ENCODE results near the gene MARK2. TPM values are rescaled to one million over a fixed set of nuclear protein-coding genes. Genes with fewer than 3 reads are reported as not detected.

MARK2 gene
- total RNA-seq, 2 experiments from 2014 or later: 18.4 to 21.0 TPM

DNA sequence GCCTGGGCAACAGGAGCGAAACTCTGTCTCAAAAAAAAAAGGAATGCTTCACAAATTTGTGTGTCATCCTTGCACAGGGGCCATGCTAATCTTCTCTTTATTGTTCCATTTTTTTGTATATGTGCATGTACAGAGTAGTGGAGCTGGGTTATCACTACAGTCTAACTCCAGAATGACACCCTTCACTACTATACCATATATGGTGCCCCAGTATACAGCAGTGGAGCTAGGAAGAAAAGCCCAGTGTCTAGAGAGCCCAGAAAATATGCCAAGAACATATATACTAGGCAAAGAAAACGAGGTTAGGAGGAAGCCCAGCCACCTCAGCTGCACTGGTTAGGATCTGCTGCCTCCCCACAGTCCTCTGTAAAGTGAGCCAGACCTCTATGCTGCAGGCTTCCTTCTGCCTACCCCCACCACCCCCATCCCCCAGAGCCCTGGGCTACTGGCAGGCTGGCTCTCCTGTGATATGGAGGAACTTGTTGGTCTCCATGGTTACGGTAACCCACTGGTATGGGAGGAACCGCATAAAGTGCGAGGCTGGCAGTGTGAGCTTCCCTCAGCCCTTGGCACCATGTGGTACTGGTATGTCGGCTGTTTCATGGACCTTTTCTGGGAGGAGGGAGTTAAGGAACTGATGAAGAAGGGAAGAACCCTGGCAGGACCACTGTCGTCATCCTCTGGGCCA, 43.8 kb downstream of the MARK2 start:
- H3K4me1 ChIP-seq (ENCODE audit: insufficient read depth, low read length): peaks cover 85% of the 10 kb centered on the region
- peaks cover 14% of the 10 kb centered on the region for H3K36me3 ChIP-seq (ENCODE audit: insufficient read depth, low read length)

DNA sequence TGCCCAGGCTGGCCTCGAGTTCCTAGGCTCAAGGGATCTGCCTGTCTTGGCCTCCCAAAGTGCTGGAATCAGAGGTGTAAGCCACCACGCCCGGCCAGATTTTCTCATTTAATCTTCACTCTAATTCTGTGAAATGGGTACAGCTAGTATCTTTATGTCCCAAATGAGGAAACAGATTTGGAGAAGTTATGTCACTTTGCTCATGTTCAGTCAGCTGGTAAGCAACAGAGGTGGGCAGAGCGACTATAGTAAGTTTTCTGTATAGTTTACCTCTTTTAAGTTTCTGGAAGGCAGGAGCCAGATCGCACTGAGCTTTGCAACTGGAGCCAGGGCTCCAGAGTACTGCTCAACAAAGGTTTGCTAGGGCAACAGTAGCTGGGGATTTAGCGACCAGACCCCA, 44.9 kb downstream of the MARK2 start:
- intact Hi-C loops (cut with DNase I, micrococcal nuclease): no loop called here
- peaks cover 16% of the 10 kb centered on the region for H3K36me3 Mint-ChIP-seq (ENCODE audit: low read depth)
- DNase-seq (no peak), ATAC-seq (ENCODE audit: poor library complexity) (no peak)
- H3K4me3 Mint-ChIP-seq: no peak overlapping the region
- no peak overlapping the region for H3K4me3 ChIP-seq (ENCODE audit: low read length)
- H3K27me3 ChIP-seq (ENCODE audit: control insufficient read depth in 1 of 2, insufficient read depth in 2 of 2, low read length in 2 of 2): no peaks in the 10 kb centered on the region
- TF ChIP-seq, protein P1, sequence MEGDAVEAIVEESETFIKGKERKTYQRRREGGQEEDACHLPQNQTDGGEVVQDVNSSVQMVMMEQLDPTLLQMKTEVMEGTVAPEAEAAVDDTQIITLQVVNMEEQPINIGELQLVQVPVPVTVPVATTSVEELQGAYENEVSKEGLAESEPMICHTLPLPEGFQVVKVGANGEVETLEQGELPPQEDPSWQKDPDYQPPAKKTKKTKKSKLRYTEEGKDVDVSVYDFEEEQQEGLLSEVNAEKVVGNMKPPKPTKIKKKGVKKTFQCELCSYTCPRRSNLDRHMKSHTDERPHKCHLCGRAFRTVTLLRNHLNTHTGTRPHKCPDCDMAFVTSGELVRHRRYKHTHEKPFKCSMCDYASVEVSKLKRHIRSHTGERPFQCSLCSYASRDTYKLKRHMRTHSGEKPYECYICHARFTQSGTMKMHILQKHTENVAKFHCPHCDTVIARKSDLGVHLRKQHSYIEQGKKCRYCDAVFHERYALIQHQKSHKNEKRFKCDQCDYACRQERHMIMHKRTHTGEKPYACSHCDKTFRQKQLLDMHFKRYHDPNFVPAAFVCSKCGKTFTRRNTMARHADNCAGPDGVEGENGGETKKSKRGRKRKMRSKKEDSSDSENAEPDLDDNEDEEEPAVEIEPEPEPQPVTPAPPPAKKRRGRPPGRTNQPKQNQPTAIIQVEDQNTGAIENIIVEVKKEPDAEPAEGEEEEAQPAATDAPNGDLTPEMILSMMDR (IDR thresholded peaks at IDR 0.05): no peak
- H3K27me3 Mint-ChIP-seq: no peaks in the 10 kb centered on the region
- H3K9me3 Mint-ChIP-seq: no peaks in the 10 kb centered on the region
- no peaks in the 10 kb centered on the region for H3K9me3 ChIP-seq (ENCODE audit: control insufficient read depth in 1 of 2, insufficient read depth in 1 of 2, low read length in 2 of 2)
- CTCF ChIA-PET: interaction anchor here (1.6 kb wide), 1 partner anchor 23 kb away, joined by 4 read pairs; no protein-coding TSS in a partner anchor
- H3K4me1 ChIP-seq (ENCODE audit: insufficient read depth, low read length): peaks cover 89% of the 10 kb centered on the region
- peak overlapping the region; percentile 85 for H3K27ac Mint-ChIP-seq
- POLR2A ChIA-PET: interaction anchor here (0.8 to 2.0 kb wide), 2 partner anchors 13 to 45 kb away, joined by 4 to 6 read pairs; partner anchors contain the start of gene MARK2
- peak overlapping the region; percentile 15 to 32 for H3K27ac ChIP-seq (ENCODE audit: low read depth in 1 of 2, low read length in 2 of 2)
- peaks cover 10% of the 10 kb centered on the region for H3K36me3 ChIP-seq (ENCODE audit: insufficient read depth, low read length)
- H3K4me1 Mint-ChIP-seq (ENCODE audit: low read depth): peaks cover 78% of the 10 kb centered on the region

More for the DNA sequence above, 43.8 kb downstream of the MARK2 start:
- Mint-ChIP-seq H3K4me3 (peak overlapping the region; percentile 42), H3K36me3 (ENCODE audit: low read depth) (peaks cover 16% of the 10 kb centered on the region), H3K9me3 (no peaks in the 10 kb centered on the region), H3K27me3 (no peaks in the 10 kb centered on the region), H3K4me1 (ENCODE audit: low read depth) (peaks cover 76% of the 10 kb centered on the region), H3K27ac (peak overlapping the region; percentile 85)
- no peak overlapping the region for H3K4me3 ChIP-seq (ENCODE audit: low read length)
- peak in 7 of 14 experiments; percentile 14 to 68 (median 38) for DNase-seq
- no peaks in the 10 kb centered on the region for H3K9me3 ChIP-seq (ENCODE audit: control insufficient read depth in 1 of 2, insufficient read depth in 1 of 2, low read length in 2 of 2)
- intact Hi-C loops (cut with DNase I, micrococcal nuclease): no loop called here
- TF ChIP-seq, protein P1 (IDR thresholded peaks at IDR 0.05): no peak
- ATAC-seq (ENCODE audit: poor library complexity): peak; percentile 78
- ChIA-PET CTCF (interaction anchor here (0.5 to 1.6 kb wide), 3 partner anchors 24 to 30 kb away, joined by 3 to 4 read pairs (median 3); no protein-coding TSS in a partner anchor), POLR2A (interaction anchor here (0.6 to 2.0 kb wide), 4 partner anchors 14 to 44 kb away, joined by 3 to 7 read pairs (median 5); partner anchors contain the start of gene MARK2)
- no peaks in the 10 kb centered on the region for H3K27me3 ChIP-seq (ENCODE audit: control insufficient read depth in 1 of 2, insufficient read depth in 2 of 2, low read length in 2 of 2)
- H3K27ac ChIP-seq (ENCODE audit: low read depth in 1 of 2, low read length in 2 of 2): no peak overlapping the region

DNA sequence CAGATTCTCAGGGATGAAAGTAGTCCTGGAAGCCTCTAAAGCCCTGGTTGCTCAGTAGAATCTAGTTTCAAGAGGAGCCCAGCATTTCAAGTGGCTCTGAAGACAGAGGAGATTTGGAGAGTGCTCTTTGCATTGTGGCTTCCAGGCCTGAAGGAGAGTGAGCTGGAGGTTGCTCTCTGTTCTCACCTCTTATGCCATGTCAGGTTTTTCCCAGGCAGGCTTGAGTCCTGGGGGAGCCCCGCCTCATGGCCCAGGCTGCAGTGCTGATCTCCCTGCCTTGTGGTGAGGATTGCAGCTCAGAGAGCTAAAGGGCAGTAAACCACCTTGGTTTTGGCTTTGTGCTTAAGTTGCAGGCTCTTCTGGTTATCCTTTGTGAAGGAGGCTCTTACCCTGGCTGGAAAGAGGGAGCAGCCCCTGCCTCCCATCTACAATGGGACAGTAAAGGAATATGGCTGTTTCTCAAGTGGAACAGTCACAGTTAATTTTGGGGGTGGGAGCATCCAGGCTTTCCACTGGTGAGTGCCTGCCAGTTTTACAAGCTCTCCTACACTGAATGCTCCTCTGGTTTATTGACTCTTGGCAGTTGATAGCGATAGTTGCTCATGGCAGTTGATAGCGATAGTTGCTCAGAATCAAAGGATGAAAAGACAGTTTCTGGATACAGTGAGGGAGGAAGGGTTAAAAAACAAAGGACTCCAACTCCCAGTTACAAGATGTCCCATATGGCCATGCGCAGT, 45.5 kb downstream of the MARK2 start:
- DNase-seq: no peak
- peaks cover 7% of the 10 kb centered on the region for H3K36me3 ChIP-seq (ENCODE audit: insufficient read depth, low read length)
- CTCF ChIA-PET: interaction anchor here (1.6 kb wide), 1 partner anchor 22 kb away, joined by 4 read pairs; no protein-coding TSS in a partner anchor
- POLR2A ChIA-PET: interaction anchor here (1.2 to 2.0 kb wide), 2 partner anchors 12 to 15 kb away, joined by 3 to 6 read pairs; no protein-coding TSS in a partner anchor
- peak overlapping the region; percentile 15 to 32 for H3K27ac ChIP-seq (ENCODE audit: low read depth in 1 of 2, low read length in 2 of 2)
- Mint-ChIP-seq H3K4me1 (ENCODE audit: low read depth) (peaks cover 78% of the 10 kb centered on the region), H3K27me3 (no peaks in the 10 kb centered on the region), H3K9me3 (no peaks in the 10 kb centered on the region), H3K36me3 (ENCODE audit: low read depth) (peaks cover 13% of the 10 kb centered on the region), H3K27ac (peak overlapping the region; percentile 85), H3K4me3 (no peak overlapping the region)
- intact Hi-C loops (cut with DNase I, micrococcal nuclease): no loop called here
- no peak for ATAC-seq (ENCODE audit: poor library complexity)
- TF ChIP-seq, protein P1 (IDR thresholded peaks at IDR 0.05): no peak
- no peak overlapping the region for H3K4me3 ChIP-seq (ENCODE audit: low read length)
- H3K9me3 ChIP-seq (ENCODE audit: control insufficient read depth in 1 of 2, insufficient read depth in 1 of 2, low read length in 2 of 2): no peaks in the 10 kb centered on the region
- no peaks in the 10 kb centered on the region for H3K27me3 ChIP-seq (ENCODE audit: control insufficient read depth in 1 of 2, insufficient read depth in 2 of 2, low read length in 2 of 2)
- peaks cover 89% of the 10 kb centered on the region for H3K4me1 ChIP-seq (ENCODE audit: insufficient read depth, low read length)

Data from CD4-positive, alpha-beta T cell (primary cell).